Endothelial cell of coronary artery (primary cell): Measurements from ENCODE around the gene SPDYE9. TPM values are rescaled to one million over a fixed set of nuclear protein-coding genes. Genes with fewer than 3 reads are reported as not detected.

Source experiments
- total RNA-seq: library from RNA; depleted of rRNA; stranded (reverse); fragments of >200 nt; gene quantifications from 2 replicates; pipeline ENCODE4 v1.2.3, GENCODE V29; 2014

Gene SPDYE9
- not detected in 2 replicates for total RNA-seq

GRCh38 chr7:73085938-73086337 is at the start of gene SPDYE9:
Gene SPDYE9, minus strand, starts transcription at chr7:73086038. Its CDS starts 1,800 bp downstream, at chr7:73084238.

GRCh38 chr7:73057811-73058210 is 28.0 kb downstream of the SPDYE9 start, which contains the start of gene SPDYE11:
Gene SPDYE11, minus strand, starts transcription at chr7:73057911. Its CDS starts 1,800 bp downstream, at chr7:73056111.

GRCh38 chr7:73029666-73030065 is 56.2 kb downstream of the SPDYE9 start, which contains the start of gene SPDYE8:
Gene SPDYE8, minus strand, starts transcription at chr7:73029766. Its CDS starts 1,800 bp downstream, at chr7:73027966.

Other genes starting within 250 kb of the SPDYE9 start
- gene POM121, start 160.9 kb downstream of the SPDYE9 start, total RNA-seq: 4.3 and 5.5 TPM in 2 replicates
- gene TRIM74, start 116.6 kb downstream of the SPDYE9 start, total RNA-seq: 0.19 TPM in 1 of 2 replicates, not detected in the other
- not detected in 2 replicates for gene SPDYE8, start 56.3 kb downstream of the SPDYE9 start, total RNA-seq
- not detected in 2 replicates for gene SPDYE11, start 28.1 kb downstream of the SPDYE9 start, total RNA-seq
- gene NSUN5, start 222.8 kb upstream of the SPDYE9 start, total RNA-seq: 6.0 and 7.8 TPM in 2 replicates
- gene TRIM50, start 242.0 kb upstream of the SPDYE9 start, total RNA-seq: not detected in 2 replicates
- gene FKBP6, start 242.1 kb upstream of the SPDYE9 start, total RNA-seq: not detected in 2 replicates